ENCODE data around the gene NCAM1.

The NCAM1 gene

GRCh38 chr11:113091481-113091780 lies 130.2 kb downstream of the NCAM1 start:
- no peak for DNase-seq

- DNase-seq, result no peak
Measured at GRCh38 chr11:113096648-113097047, 135.4 kb downstream of the NCAM1 start.

DNA sequence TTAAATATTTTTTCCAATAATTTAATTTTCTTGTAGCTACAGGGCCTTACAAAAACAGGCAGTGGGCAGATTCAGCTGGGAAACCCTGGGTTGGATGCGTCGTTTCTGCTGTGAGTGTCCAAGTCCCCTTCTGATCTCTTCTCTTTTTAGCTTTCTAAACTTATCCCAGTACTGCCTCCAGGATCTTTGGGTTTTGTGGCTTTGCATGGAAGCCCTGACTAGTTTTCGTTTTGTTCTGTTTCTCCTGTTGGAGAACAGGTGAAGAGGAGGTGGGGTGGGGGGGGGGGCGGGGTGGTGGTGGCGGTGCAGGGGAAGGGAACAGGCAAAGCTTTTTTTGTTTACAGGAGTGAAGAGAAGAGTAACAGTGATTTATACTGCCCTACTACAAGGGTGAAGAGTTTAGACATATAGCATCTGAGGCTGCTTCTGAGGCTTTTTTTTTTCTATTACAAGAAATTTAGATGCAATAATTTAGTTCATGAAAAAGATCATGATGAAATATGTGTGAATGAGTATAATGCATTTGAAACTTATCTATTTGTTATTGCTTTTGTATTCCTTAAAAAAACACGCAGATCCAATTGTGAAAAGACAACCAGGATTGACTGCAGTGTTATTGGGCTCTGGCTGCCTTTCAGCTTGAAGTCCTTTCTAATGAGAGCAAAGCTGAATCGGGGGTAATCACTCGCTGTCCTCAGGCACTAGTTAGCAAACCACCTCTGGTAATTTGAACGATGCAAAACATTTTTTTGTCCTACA lies 142.9 kb downstream of the NCAM1 start:
- DNase-seq, result no peak

GRCh38 chr11:113104691-113105251 lies 143.6 kb downstream of the NCAM1 start:
- DNase-seq, result no peak

- DNase-seq, result no peak
Measured at GRCh38 chr11:113105592-113105991, 144.4 kb downstream of the NCAM1 start.

DNA sequence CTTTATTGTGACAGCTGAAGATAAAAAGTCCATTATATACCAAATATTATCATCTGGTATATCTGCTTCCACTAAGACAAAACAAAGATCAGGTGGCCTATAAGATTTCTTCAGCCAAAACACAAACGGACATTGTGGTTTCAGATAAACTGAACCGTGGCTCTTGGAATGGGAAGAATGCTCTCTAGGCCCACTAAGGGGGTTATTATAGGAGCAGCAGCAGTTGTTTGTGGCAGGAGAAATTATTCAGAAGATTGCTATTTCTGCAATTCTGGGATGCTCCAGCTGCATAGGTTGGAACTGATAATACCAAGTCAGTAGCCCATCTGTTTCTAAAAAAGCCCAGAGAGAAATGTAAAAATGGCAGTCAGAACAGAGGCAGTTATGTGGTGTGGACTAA lies 145.3 kb downstream of the NCAM1 start:
- no peak for DNase-seq

DNA sequence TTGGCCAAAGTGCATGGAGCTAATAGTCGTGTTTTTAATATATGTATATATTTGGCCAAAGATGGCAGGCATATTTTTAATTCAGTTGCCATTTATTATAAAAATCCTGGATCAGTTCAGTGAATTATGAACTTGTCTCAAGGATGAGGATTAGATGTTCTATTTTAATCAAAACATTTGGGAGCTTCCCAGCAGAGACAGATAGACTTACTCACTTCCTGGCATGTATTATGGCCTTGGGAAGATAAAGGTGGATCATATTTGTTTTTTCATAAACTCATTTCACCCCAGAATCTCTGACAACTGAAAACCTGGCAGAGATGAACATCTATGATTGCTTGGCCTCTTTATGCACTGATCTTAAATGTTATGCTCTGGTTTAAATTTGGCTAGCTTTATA lies 148.8 kb downstream of the NCAM1 start:
- DNase-seq, result no peak

DNA sequence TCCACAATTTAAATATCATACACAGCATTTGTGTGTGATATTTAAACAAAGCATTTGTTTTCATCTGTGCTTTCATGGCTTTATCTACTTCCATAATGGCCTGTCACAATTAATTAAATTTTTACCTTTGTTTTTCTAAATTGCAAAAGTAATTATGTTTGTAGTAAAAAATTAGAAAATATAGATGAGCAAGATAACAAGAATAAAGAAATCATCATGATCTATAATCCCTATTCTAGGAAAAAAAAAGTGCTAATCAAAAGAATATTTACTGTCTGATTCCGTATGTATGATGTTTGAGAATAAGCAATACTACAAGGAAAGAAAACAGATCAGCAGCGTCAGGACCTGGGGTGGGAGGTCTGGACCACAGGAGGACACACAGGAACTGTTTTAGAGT lies 149.9 kb downstream of the NCAM1 start:
- DNase-seq, result no peak

DNA sequence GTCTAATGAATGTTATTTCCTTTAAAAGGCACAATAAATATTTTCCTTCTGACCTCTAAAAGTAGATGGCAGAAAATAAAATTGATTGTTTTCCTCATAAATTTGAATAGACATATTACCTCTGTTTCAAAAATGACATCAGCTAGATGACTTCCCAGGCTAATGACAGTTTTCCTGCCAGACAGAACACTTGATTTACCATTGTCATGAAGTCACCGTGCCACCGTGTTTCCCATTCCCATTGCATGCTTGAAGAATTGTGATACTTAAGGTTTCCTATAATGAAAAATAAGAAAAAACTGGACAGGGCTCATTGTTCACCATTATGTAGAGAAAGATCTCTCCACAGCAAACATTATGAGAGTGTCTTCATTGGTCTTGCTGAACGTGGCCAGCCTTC lies 151.1 kb downstream of the NCAM1 start:
- DNase-seq, result no peak

GRCh38 chr11:113113801-113114704 lies 152.8 kb downstream of the NCAM1 start:
- DNase-seq, result no peak

- DNase-seq, result no peak
Measured at GRCh38 chr11:113114705-113115027, 153.4 kb downstream of the NCAM1 start.

DNA sequence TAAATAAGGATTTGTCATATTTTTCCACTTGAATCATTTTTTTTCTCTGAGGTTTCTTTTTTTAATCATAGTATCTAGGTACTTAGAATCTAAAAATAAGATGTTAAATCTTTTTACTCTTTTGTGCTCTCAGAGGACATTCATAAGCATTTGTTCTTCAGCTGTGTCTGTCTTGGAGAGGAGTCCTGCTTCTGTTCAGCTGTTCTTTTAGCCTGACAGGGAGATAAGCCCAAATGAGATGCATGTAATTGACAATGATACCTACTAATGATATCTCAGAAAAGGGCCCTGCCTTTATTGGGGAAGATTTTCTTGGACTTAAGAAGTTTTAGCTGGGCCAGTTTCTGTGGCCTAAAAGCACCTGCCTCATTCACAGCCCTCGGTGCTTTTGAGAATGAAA lies 156.9 kb downstream of the NCAM1 start:
- DNase-seq, result no peak

- DNase-seq, result no peak
Measured at GRCh38 chr11:113119074-113119473, 157.9 kb downstream of the NCAM1 start.

DNA sequence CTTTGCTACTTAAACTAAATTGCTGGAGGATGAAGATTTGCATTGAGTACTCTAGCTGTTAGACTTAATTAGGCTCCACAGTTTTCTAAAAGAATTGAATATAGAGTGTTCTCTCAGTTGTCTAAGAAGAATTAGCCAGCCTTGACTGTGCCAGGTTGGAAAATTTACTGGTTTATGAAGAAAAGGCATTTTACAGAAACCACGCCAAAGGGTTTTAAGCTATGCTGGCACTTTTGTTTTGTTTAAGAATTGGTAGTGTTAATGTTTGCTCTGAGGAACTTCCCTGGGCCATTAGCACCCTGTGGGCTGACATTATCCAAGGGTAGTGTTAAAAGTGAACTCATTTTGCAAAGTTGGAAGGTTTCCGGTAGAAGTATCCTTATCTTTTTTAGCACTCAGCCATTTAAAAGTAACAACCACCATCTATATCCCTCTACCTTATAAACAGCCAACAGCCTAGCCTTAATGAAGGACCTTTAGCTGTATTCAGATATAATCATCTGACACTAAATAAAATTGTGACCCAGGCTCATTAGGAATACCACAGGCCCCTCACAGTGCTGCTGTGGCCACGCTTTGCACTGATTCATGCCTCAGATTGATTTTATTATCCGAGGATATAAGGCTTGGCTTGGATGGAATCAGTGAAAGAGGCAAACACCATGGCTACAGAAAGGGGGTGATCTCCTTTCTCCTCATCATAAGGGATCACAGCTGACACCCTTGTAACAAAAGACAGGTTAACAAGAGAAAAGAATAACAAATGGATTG lies 158.9 kb downstream of the NCAM1 start:
- DNase-seq, result no peak

- no peak for DNase-seq
Measured at GRCh38 chr11:113121746-113122145, 160.5 kb downstream of the NCAM1 start.

GRCh38 chr11:113124006-113124405 lies 162.8 kb downstream of the NCAM1 start:
- DNase-seq, result no peak

DNA sequence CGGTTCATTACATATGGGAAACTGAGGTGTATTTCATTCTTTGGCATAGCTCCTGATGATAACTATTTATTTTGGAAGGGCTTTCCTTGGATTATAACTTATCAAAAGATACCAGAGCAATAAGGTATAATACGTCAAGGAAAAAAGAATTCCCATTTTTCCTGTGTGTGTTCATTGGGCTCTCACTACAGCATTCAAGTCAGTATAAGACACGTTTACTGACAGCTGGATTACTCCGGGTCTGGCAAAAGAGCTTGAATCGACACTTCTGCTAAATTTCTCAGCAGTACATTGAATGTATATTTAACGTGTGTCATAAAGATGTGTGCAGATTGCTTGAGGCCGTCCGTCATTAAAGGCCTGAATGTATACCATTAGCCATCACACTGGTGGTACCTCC lies 163.4 kb downstream of the NCAM1 start:
- DNase-seq, result no peak

- DNase-seq, result no peak
Measured at GRCh38 chr11:113129261-113129992, 168.2 kb downstream of the NCAM1 start.

DNA sequence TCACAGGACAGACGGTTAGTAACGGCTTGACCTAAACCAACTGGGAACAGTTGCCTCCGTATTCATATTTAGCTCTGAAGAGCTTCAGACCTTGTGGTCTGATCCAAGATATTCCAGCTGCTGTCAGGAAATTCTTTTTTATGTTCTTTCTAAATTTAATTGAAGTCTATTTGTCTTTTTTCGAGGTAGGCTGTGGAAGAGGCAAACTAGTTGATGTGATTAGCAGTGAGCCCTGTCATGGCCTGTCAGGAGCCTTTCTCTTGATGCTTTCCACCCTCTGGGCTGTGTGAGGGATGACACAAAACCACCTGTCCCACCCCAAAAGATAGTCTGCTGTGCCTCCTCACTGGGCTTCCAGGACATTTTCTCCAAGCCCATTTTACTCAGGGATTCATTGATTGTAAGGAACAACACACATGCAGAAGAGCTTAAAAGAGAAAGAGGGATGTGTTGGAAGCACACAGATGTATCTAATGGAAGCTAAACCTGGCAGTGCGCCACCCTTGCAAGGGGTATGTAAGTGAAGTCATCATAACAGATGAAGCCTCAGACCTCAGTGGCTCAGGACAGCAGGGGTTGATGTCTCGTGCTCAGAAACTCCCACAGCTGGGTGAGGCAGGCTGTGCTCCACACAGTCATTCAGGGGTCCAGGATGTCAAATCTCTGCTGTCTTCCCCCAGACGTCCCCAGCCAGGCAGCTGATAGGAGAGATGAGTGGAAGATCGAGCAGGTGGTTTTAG lies 170.0 kb downstream of the NCAM1 start:
- DNase-seq, result no peak

DNA sequence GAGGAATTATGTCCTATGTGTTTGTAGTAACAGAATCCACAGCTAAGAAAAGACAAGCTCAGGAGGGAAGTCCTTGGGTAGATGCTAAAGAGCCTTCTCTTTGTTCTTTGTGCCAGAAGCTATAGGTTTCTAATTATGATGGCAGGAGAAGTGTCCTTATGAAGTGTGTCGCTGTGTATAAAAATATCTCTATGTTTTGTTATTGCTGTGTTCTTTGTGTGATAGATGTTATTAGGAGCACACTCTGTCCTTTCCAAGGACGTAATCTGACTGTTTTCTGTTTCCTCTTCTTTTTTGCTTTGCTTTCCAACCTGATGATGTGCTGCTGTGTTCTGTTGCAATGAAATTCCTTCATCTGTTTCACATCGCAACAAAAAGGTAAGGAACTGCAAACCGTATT lies 171.9 kb downstream of the NCAM1 start:
- DNase-seq, result no peak

DNA sequence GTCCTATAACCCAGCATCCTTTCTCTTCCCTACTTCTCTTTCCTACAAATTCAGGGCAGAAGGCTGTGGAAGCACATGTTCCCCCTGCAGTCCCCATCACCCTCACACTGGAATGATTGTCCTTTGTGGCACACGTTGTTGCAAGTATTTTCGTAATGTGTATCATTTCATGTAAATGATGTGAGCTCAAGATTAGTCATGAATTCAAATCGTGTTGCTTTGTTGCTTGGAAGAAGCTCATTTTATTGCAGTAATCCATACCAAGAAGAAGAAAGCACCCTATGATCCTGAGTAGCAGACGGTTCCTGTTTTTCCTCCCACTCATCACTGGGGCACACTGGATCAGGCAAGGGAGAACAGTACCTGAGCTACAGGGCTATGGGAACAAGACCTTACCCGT lies 173.4 kb downstream of the NCAM1 start:
- no peak for DNase-seq

Measured in hematopoietic multipotent progenitor cell treated with erythropoietin and hydrocortisone succinate and interleukin-3 and kit ligand, for 8 days (in vitro differentiated cells).